Activated CD8-positive, alpha-beta T cell treated with anti-CD3 and anti-CD28 coated beads for 36 hours (primary cell): ENCODE data around the gene LRRC25. TPM values are rescaled to one million over a fixed set of nuclear protein-coding genes. Genes with fewer than 3 reads are reported as not detected.

ENCODE experiments used
- ATAC-seq: fragments of 200-7000 bp; cut with Tn5 transposase; one replicate; pipeline ENCODE4 v1.10.0; 2021; ENCODE audit warnings: mild to moderate bottlenecking, moderate library complexity
- CTCF ChIA-PET: fragments of 350-600 bp; sonication (Branson Sonifier 250); formaldehyde crosslinking; loops from one replicate; lab custom pipeline; 2021; ENCODE audit warnings: antibody characterized with exemption; lab: Charles Lee
- POLR2A ChIA-PET: fragments of 350-600 bp; sonication (Branson Sonifier 250); formaldehyde crosslinking; loops from one replicate; lab custom pipeline; 2021; ENCODE audit warnings: antibody characterized with exemption; lab: Charles Lee
- DNase-seq: peaks from one replicate; pipeline ENCODE4 v3.0.0-alpha.2; 2020
- H3K27ac Mint-ChIP-seq: one replicate; pipeline ENCODE4 v1.8.0; 2021; ENCODE audit warnings: mild to moderate bottlenecking, mixed read lengths
- H3K27me3 Mint-ChIP-seq: one replicate; pipeline ENCODE4 v1.8.0; 2021; ENCODE audit warnings: mixed read lengths
- H3K36me3 Mint-ChIP-seq: one replicate; pipeline ENCODE4 v1.8.0; 2021; ENCODE audit warnings: low read depth, mixed read lengths
- H3K4me1 Mint-ChIP-seq: one replicate; pipeline ENCODE4 v1.8.0; 2021; ENCODE audit warnings: low read depth, mixed read lengths
- H3K4me3 Mint-ChIP-seq: one replicate; pipeline ENCODE4 v1.8.0; 2021; ENCODE audit warnings: mild to moderate bottlenecking, moderate library complexity, mixed read lengths
- H3K9me3 Mint-ChIP-seq: one replicate; pipeline ENCODE4 v1.8.0; 2021; ENCODE audit warnings: mixed read lengths
- CTCF ChIP-seq: fragments of 200-600 bp; IDR thresholded peaks from one replicate; pipeline ENCODE4 v1.8.0; 2022; ENCODE audit warnings: antibody characterized with exemption, mild to moderate bottlenecking
- intact Hi-C: fragments of 100-400 bp; cut with micrococcal nuclease; formaldehyde crosslinking; loops from one replicate; pipeline ENCODE4 v1.10.0; 2022
- total RNA-seq, 2 experiments: library from RNA; stranded (reverse); gene quantifications; one replicate each; pipeline ENCODE4 v1.2.3, GENCODE V29; 2021

The LRRC25 gene
- total RNA-seq, 2 experiments from 2014 or later, result not detected

DNA sequence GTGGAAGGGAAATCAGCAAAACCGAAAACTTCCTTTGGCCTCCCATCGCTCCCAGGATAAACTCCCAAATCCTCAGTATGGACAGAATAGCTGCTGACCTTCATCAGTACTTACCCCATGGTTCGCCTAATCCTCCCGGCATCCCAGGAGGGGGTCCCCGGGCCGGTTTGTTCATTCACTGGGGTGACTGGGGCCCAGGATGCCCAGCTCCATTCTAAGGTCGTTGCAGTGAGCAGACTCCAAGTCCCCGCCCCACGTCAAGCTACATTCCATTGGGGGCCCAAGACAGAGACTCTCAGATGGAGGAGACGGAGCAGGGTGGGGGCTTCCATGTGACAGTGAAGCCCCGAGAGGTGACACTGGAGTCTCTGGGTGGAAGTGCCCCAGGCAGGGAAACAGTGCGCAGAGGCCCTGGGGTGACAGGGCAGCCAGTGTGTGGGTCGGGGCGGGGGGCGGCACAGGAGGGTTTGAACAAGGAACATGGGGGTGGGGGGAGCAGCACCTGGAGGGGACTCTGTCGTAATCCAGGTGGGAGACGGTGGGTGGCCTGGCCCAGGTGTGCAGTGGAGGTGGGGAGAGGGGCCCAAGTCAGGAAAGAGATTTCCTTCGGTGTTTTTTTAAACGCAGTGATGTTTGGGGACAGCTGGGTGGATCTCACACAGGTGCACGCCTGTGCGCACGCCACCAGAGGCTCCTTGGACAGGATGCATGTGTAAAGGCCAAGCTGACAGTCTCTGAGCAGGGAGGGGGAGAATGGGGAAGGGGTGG is 26.9 kb upstream of the LRRC25 start:
- H3K4me1 Mint-ChIP-seq, result peaks cover 50% of the 10 kb centered on the region
- TF ChIP-seq CTCF, result no peak
- intact Hi-C loops, result no loop called here
- no peaks in the 10 kb centered on the region for H3K27me3 Mint-ChIP-seq
- H3K27ac Mint-ChIP-seq, result peak overlapping the region; percentile 11
- no peaks in the 10 kb centered on the region for H3K9me3 Mint-ChIP-seq
- H3K36me3 Mint-ChIP-seq, result peaks cover 12% of the 10 kb centered on the region
- CTCF ChIA-PET, result interaction anchor here (2.0 kb wide), 1 partner anchor 13 kb away, joined by 8 read pairs; no protein-coding TSS in a partner anchor
- ATAC-seq (no peak), DNase-seq (no peak)
- no peak overlapping the region for H3K4me3 Mint-ChIP-seq
- POLR2A ChIA-PET, result interaction anchor here (0.8 to 8.7 kb wide), 3 partner anchors 10 to 148 kb away, joined by 3 to 81 read pairs (median 3); no protein-coding TSS in a partner anchor

- H3K4me3 Mint-ChIP-seq, result peak overlapping the region; percentile 86
- peaks cover 12% of the 10 kb centered on the region for H3K36me3 Mint-ChIP-seq
- peak overlapping the region; percentile 79 for H3K27ac Mint-ChIP-seq
- intact Hi-C loops, result no loop called here
- H3K4me1 Mint-ChIP-seq, result peaks cover 56% of the 10 kb centered on the region
- no peak for DNase-seq
- ChIA-PET CTCF (interaction anchor here (2.0 kb wide), 1 partner anchor 13 kb away, joined by 8 read pairs; no protein-coding TSS in a partner anchor), POLR2A (interaction anchor here (0.8 to 8.7 kb wide), 3 partner anchors 11 to 149 kb away, joined by 3 to 81 read pairs (median 3); no protein-coding TSS in a partner anchor)
- no peak for TF ChIP-seq CTCF
- H3K9me3 Mint-ChIP-seq, result no peaks in the 10 kb centered on the region
- H3K27me3 Mint-ChIP-seq, result peaks cover 1% of the 10 kb centered on the region
- no peak for ATAC-seq
These were observed 26.0 kb upstream of the LRRC25 start for GRCh38 chr19:18423258-18424020.

GRCh38 chr19:18422530-18423191 is 25.2 kb upstream of the LRRC25 start:
- peaks cover 64% of the 10 kb centered on the region for H3K4me1 Mint-ChIP-seq
- ChIA-PET POLR2A (interaction anchor here (0.7 to 8.7 kb wide), 4 partner anchors 12 to 167 kb away, joined by 3 to 81 read pairs (median 4); no protein-coding TSS in a partner anchor), CTCF (interaction anchor here (0.8 to 1.3 kb wide), 4 partner anchors 12 to 39 kb away, joined by 3 to 5 read pairs (median 3); no protein-coding TSS in a partner anchor)
- H3K9me3 Mint-ChIP-seq, result no peaks in the 10 kb centered on the region
- DNase-seq (peak; percentile 46), ATAC-seq (no peak)
- H3K27me3 Mint-ChIP-seq, result peaks cover 7% of the 10 kb centered on the region
- intact Hi-C loops, result no loop called here
- peaks cover 12% of the 10 kb centered on the region for H3K36me3 Mint-ChIP-seq
- peak overlapping the region; percentile 79 for H3K27ac Mint-ChIP-seq
- TF ChIP-seq CTCF, result no peak
- peak overlapping the region; percentile 86 for H3K4me3 Mint-ChIP-seq

GRCh38 chr19:18421371-18421959 is 24.0 kb upstream of the LRRC25 start:
- Mint-ChIP-seq H3K36me3 (peaks cover 12% of the 10 kb centered on the region), H3K27ac (peak overlapping the region; percentile 79), H3K4me3 (peak overlapping the region; percentile 86), H3K27me3 (peaks cover 11% of the 10 kb centered on the region), H3K4me1 (peaks cover 72% of the 10 kb centered on the region), H3K9me3 (no peaks in the 10 kb centered on the region)
- DNase-seq (peak; percentile 17), ATAC-seq (no peak)
- no peak for TF ChIP-seq CTCF
- ChIA-PET CTCF (interaction anchor here (0.5 to 1.3 kb wide), 9 partner anchors 11 to 143 kb away, joined by 3 to 5 read pairs (median 3); partner anchors contain the start of gene GDF15), POLR2A (interaction anchor here (0.8 to 8.7 kb wide), 6 partner anchors 13 to 497 kb away, joined by 3 to 81 read pairs (median 4); partner anchors contain the start of gene JUND)
- intact Hi-C loops, result no loop called here
